SKM-1 (cell line): ENCODE data around the gene AFF4.

Experiments
- DNase-seq: peaks from one replicate; lab custom pipeline; 2025; ENCODE audit not compliant: unreplicated experiment; lab: John Stamatoyannopoulos, UW

The AFF4 gene

DNA sequence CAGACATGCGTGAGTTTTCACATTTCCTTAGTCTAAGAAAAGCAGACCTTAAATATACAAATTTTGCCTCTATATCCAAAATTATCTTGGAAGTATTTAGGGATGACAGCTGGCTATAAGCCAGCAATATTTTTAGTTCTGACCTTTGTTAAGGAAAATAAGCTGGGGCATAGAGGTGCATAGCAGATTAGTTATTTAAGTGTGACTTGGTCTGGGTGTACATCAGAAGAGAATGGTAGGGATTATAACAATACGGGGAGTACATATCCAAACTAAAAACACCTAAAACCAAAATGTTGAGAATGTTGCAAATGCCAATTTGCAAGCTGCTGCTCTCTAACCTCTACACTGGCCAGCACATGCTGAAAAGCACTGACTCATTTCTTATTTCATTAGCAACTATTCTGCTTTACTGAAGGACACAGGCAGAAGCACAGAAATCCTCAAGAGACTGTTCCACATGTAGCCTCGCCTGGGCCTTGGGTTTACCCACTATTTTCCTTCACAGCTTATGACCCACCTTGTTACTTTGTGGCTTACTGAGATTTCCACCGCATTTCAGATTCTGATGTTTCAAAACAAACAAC lies 67.6 kb downstream of the AFF4 start:
- DNase-seq, result no peak

DNA sequence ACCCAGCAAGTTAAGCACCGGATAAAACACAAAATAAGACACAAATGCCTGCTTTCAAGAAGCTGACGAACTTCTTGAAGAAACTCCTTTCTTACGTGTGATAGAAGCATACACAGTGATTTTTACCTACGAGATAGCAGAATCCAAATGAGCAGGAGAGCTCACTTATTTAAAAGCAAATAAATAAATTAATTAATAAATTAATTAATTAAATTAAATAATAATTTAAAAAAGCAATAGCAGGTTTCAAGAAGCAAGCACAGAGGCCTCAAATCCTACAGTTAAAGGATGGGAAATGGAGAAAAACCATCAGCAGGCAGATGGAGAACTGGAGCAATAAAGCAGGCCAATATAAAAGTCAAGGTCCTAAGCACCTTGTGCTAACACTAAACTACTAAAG lies 72.6 kb downstream of the AFF4 start:
- DNase-seq, result no peak

DNA sequence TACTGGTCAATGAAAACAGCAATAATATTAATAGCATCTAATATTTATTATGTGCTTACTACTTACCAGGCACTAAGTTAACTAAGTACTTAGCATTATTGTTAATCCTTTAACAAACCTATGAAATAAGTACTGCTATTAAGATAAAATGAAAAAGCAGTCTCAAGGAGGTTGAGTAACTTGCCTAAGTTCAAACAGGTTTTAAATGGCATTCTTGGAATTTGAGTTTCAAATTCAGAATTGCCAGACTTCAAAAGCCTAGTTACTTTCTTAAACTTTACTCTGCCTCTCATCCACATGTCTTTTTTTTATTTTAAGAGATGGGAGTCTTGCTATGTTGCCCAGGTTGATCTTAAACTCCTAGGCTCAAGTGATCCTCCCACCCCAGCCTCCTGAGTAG lies 73.9 kb downstream of the AFF4 start:
- no peak for DNase-seq

DNA sequence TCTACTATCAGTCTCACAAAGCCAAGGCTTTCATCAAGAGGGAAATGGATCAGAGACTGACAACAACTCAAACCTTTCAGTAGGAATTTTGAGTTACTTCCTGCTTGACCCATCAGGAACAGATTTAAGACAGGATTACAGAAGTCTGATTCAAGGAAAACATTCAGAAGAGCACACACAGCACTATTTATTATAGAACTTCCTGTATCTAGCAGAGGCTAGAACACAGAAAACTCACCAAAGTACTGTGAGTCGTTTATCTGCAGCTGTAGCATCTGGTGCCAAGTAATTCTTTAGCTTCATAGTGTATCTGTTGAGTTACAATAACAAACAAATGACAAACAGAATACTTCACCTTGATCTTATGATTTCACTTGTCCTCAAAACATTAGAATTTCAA lies 76.2 kb downstream of the AFF4 start:
- no peak for DNase-seq

DNA sequence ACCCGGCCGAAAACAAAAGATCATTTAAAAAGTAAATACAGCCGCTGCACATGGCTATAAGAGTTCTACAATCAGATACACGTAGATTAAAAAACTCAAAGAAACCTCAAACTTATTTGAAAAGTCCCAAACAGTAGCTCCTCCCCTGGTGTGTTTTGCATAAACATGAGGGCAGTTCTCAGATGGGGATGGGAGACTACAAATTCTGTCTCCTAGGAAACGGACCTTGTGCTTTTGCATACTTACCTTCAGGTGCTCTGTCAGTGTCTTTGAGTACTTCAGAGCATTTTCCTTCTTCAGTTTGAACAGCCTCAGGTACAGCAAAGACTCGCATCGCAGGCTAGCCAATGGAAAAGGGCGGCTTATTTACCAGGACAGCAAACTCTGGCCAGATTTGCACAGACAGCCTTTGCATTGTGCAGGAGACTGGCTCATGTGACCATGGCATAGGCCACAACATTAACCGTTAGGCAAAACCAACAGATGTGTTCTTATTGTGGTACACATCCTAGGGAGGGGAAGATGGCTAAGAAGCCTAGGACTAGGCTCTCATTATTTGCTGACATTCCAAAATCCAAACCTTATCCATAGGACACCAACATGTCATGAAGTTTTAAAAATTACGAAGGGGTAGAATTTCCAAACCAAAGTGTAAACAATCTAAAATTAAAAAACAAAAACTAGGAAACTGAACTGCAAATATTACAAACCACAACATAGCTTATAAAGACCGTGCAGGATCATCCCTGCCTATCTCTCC lies 77.2 kb downstream of the AFF4 start:
- DNase-seq, result no peak

DNA sequence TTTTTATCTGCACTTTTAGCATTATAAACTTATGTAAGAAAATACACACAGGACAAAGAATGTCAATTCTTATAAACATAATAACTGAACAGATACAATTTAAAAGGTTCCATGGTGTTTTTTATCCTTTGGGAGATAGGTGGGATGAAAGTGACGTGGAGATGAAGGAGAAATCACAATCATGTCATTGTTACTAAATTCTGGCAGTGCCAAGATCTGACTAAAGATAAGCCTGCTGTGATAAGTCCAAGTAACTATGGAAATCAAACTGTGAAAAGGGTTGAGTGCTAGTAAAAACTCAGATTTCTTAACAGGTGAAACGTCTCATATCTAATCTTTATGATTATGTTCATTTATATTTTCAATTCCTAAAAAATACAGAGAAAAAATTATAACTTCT lies 78.9 kb downstream of the AFF4 start:
- no peak for DNase-seq

DNA sequence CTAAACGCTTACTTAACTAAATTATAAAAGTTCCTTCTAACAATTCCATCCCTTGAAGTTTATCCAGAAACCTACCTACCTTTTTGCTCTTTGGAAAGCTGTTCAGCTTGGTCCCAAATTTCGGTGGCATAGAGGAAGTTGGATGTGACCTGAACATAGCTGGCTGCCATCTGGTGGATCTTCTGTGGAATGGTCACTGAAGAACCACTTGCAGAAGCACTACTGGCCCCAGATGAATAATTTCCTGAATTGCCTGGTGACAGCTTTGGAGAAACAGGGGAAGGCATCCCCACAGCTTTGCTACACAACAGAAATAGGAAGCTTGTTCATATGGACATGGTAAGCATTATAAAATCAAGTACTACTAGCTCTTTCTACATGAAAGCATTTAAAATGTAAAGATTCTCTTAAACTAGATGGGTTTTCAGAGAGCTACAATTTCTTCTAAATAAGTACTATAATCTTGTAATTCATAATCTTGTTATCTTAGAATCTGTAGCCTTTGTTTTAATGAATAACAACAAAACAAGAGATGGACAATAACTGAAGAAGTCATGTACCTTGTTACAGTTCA lies 80.1 kb downstream of the AFF4 start:
- DNase-seq, result peak; percentile 80

DNA sequence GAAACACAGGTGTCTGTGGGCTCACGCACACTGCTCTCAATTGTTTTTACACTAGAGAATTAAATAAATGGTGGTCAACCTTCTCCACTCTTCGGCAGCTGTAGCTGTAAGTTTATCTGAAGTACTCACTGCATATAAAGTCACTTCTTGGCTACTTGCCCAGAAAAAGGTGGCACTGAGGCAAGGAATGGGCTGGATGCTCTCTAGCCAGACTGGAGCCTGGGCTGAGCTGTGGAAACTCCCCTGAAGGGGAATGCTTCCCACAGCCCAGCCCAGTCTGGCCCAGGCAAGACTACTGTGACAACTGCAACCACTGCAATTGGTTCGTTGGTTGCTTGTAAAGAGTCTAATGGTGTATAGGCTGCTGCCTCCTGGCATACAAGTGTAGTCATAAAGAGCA lies 85.5 kb downstream of the AFF4 start:
- no peak for DNase-seq

DNA sequence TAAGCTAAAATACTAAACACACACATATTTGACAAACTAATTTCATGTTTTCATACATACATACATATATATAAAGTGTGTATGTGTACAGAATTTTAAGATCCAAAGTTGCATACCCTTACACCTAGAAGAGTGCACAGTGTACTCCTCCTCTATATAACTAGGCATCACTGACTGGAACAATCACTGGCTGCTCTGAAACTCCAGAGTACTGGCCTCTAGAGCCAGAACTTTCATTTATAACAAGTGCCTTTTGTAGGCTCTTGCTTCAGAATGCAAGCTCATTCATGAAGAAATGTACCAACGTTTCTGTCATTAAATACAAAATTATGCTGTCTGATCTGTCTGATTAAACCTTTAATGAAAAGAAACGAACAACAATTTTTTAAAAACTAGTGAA lies 86.0 kb downstream of the AFF4 start:
- no peak for DNase-seq

DNA sequence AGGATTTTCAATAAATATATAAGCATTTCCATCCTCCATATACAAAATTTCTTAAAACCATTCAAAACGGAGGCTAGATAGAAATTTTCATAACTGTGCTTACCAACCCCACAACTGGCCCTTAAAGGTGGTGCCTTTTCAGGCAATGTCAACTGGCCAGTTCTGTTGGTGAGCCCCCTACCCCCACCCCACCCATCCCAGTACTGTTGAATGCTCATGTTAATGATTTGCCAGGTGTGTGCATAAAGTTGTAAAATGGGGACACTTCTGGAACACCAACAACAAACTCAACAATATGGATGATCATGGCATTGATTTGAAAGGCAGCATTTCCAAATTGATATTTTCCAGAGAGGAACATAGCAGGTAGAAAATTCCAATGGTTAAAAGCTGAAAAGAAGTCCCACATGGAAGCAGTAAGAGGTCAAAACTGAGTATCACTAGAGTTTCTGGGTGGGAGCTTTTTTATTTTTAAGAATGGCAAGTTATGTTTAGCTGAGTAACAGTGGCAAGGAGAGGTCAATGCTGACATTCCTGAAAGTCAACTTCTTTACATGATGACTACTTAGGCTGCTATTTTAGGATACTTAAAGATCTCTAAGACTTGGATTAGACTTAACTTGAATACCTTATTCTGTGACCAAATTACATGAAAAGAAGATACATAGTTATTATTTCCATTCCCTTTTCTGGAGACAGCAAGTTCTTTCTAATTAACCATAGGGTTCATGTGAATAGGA lies 87.2 kb downstream of the AFF4 start:
- no peak for DNase-seq

DNA sequence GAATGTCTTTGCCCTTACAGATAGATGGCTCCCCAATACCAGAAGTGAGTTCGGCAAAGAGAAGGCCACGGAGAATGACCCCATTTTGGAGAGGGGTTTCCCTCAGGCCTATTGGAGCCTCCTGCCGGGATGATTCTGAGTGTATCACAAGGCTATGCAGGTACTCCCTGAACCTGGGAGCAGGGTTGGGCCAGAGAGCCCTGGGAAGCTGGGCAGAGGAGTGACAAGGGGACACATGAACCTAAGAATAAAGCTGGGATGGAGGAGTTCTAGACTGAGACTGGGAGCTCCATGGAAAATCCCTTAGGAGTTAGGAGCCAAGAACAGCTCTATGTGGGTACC lies 89.5 kb downstream of the AFF4 start:
- no peak for DNase-seq

DNA sequence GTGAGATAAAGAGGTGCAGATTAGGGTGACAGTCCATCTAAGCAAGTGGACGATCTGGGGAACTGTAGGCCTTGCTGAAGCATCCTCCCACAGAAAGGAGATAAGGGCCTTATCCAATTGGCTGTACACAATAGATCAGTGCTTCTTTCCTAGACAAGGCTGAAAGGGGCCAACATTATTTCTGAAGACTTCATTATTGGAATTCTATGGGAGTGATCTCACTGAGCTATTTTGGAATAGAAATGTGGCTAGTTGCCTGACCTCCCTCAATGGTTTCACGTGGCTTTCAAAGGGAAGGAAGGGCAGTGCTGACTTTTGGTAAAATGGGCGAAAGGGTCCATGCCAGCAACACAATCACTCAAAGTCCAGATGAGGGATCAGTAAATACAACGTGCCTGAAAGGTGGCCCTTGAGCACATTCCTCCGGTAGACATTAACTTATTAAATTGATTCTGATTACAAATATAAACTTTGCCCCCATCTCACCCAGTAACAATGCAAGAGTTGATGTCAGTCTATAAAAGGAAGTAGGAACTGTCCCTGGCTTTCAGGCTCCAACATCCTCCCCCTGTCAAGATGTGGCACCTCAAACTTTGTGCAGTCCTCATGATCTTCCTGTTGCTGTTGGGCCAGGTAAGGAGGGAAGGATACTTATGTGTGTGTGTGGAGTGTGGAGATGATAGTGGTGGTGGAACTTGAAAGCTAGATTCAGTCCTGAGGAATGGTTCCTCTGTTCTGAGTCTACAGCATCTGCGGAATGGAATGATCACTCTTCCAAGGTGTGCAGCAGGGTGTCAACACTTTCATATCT lies 90.1 kb downstream of the AFF4 start, which contains the start of gene LEAP2:
Gene LEAP2, plus strand, starts transcription at position 550 of the 811 bp plus-strand sequence. Its CDS starts 27 bp downstream, at position 577.
- DNase-seq, result no peak

DNA sequence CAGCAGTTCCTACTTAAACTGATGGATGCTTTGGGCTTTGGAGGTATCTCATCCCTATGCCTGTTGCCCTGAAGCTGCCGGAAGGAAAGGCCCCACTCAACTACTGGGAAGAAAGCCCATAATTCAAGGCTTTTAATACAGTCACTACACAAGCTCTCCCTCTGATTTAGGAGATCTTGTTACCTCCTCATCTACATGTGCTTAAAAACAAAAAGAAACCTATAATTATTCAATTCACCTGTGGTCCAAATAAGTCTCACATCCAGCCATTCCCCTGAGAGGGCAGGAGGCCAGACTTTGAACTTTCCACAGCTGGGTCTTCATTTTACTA lies 90.7 kb downstream of the AFF4 start:
- no peak for DNase-seq

DNA sequence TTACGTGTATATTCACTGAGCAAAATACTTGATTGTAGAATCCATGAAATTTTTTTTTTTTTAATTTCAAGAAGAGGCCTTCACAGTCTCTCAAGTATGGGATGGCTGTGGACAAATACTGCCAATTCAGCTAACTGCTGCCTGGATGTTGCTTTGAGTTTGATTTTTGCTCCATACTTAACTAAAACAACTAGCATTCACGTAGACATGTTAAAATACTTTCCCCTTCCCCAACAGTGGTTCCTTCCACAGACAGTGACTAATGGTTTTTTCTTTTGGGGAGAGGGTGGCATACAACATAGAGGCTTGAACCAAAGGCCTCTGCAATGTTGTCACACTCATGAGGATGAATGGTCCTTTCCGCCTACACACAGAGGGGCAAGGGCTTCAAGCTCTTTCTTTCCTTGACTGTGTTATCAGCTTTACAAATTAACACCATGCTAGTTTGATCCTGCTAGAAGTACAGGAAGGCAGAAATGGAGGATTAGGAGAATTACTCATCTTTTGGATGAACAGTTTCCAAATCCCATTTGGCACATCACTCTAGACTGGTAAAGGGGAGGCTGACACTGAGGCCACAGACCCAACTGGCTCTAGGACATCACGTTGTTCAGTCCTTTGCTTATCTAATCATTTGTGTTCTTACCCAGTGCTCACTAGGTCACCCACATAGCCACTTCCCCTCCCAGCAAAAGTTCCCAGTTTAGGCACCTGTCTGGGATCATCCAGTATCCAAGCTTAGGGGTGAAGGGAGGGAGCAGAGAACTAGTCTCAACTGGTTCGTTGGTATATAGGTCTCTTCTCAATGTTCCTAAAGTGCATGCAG lies 91.8 kb downstream of the AFF4 start:
- DNase-seq, result no peak

DNA sequence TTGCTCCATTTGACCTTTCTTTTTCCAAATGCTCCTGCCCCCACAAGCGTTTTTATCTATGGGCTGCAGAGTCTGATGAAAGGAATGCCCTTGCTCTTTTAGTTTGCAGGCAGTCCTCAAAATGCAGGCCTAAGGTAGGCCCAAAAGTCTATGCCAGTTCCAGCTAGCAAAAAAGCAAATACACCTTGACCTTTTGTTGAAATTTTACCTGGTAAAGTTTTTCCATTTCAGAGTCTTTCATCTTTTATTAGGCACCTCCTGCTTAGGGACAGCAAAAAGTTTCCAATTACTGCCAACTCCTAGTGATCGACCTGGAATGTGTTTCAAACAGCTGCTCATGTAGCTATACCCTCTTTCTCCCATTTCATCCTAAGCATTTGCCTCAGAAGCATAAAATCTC lies 92.6 kb downstream of the AFF4 start:
- no peak for DNase-seq

DNA sequence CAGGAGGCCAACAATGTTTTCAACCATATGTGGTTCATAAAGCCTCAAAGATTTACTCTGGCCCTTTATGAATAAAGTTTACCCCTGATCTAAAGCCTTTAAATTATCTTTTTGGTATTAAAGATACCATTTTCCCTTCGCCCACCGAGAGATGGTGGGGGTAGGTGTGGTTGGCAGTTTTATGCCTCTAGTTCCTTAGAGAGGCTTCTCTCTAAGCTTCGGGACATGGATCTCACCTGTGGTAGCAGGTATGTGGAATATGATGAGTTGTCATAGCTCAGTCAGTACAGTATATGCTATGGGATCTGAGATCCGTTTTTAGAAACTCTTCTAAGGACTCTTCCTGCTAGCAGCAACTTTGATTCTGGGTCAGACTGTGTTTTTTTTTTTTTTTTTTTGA lies 94.7 kb downstream of the AFF4 start:
- no peak for DNase-seq

DNA sequence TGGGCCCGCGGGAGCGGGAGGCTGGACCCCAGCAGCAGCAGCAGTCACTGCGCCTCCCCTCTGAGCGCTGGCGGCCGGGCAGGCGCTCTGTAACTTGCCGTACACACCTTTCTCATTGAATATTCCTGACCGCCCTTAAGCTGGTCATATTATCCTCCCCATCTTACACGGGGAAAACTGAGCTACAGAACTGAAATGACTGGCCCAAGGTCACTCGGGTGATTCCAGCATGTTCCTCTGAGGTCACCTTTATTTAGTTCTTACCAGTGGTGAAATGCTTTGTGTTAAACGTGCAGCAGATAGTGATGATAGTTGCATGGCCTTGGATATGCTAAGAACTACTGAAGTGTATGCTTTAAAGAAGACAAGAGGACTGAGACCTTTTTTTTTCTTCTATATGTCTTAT lies 96.4 kb downstream of the AFF4 start:
- DNase-seq, result no peak

DNA sequence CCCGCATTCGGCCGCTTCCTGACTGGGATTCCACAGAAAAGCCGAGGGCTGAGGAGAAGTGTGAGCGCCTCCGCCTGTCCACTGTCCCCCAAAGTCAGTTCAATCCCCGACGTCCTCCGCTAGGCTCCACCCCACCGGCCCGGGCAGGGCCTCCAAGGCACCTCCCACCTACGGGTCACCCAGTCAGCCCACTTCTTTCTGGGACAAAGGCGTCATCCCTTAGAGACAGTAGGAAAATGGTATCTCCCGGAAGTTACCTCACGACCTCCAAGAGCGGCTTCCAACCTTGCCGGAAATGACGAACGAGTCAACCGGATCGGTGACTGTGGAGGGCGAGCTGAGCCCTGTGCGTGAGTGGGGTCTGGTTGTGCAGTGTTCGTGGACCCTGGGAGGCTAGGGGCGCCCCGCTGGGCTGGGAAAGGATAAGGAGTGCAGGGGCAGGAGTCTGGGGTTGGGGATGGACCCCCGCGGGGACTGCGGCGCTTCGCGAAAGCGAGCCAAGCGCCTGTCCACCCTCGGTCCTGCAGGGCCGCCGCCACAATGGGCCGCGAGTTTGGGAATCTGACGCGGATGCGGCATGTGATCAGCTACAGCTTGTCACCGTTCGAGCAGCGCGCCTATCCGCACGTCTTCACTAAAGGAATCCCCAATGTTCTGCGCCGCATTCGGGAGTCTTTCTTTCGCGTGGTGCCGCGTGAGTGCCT lies 96.9 kb downstream of the AFF4 start, which contains the start of the genes GDF9 and UQCRQ:
Gene GDF9, minus strand, starts transcription at position 128 of the 704 bp plus-strand sequence. CDS start 1,936 bp downstream, outside the sequence.
Gene UQCRQ, plus strand, starts transcription at position 301 of the 704 bp plus-strand sequence. Its CDS starts 240 bp downstream, at position 541.
- DNase-seq, result peak; percentile 98

DNA sequence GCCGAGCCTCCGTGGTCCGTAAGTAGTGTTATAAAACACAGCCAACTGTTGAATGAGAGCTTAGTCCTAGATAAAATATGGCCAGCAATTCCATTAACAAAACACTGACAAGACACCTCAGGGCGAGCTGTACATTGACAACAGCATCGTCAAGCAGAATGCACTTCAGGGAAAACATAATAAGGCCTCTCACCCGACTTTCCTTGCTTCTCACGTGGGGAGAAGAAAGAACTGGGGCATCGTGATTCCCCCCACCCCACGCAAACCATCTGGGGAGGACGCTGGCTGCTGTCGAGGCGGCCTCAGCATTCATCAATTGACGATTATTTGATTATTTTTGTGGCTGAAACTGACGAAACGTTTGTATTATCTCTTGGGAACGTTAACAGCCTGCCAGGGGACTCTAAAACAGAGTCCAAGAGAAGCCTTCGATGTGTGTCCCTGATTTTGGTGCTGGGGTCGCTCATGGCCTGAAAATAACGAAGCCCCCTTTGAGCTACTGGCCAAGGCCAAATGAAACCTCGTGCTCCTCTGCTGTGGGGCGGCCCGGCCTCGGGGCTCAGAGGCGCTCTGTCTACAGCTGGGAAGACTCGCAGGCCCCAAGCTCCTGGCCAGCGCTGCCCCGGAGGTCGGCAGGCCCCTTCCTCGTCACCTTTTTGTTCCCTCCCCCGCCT lies 97.6 kb downstream of the AFF4 start:
- DNase-seq, result no peak
